GM18867 (cell line): ENCODE data around the gene NNMT.

Experiments
- ATAC-seq: cut with Tn5 transposase; IDR thresholded peaks from one replicate; pipeline ENCODE4 v1.9.1; 2021; ENCODE audit warnings: mild to moderate bottlenecking, moderate library complexity; ENCODE audit not compliant: unreplicated experiment

Gene NNMT

DNA sequence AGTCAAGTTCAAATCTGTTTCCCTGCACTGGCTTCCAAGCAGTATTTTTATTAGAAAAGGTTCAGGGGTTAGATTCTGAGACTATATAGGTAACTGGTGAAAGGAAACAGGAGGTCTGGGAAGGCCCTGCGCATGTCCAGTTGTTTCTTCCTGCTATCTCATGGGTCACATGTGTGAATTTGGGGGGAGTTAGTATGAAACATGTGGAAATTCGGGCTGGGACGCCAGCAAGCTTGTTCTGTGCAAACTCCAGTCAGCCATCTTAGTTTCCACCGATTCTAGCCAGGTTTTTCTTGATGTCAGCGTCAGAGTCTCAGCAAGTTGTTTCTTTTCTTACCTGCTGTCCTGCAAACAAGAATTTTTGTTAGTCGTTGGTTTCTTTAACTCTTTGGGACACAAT is 46.8 kb downstream of the NNMT start:
- ATAC-seq = no peak

- ATAC-seq = no peak
Measured at GRCh38 chr11:114343493-114343892, 47.3 kb downstream of the NNMT start.

- ATAC-seq = no peak
Measured at GRCh38 chr11:114344494-114344893, 48.3 kb downstream of the NNMT start.

DNA sequence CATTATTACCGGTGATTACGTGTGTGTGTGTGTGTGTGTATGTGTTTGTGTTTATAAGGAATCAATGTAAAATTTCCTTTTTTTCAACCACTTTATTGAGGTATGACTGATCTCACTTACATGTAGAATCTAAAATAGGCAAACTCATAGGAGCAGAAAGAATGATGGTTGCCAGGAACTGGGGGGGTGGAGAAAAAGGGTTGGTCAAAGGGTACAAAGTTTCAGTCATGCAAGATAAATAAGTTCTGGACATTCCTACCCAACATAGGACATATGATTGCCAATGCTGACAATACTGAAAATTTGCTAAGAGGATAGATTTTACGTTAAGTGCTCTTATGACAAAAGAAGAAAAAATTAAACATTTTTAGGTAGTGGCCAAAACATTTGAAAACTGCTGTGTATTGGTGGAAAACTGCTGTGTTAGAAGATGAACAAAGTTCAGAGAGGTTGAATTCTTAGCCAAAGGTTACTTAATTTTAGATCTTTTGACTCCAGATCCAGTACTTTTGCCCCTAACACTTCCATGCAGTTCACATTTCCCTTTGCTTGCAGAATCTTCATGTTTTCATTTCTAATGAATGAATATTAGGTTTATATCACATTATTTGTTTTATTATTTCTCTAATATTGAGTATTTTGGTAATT is 49.5 kb downstream of the NNMT start:
- no peak for ATAC-seq

GRCh38 chr11:114346709-114347141 is 50.5 kb downstream of the NNMT start:
- no peak for ATAC-seq

DNA sequence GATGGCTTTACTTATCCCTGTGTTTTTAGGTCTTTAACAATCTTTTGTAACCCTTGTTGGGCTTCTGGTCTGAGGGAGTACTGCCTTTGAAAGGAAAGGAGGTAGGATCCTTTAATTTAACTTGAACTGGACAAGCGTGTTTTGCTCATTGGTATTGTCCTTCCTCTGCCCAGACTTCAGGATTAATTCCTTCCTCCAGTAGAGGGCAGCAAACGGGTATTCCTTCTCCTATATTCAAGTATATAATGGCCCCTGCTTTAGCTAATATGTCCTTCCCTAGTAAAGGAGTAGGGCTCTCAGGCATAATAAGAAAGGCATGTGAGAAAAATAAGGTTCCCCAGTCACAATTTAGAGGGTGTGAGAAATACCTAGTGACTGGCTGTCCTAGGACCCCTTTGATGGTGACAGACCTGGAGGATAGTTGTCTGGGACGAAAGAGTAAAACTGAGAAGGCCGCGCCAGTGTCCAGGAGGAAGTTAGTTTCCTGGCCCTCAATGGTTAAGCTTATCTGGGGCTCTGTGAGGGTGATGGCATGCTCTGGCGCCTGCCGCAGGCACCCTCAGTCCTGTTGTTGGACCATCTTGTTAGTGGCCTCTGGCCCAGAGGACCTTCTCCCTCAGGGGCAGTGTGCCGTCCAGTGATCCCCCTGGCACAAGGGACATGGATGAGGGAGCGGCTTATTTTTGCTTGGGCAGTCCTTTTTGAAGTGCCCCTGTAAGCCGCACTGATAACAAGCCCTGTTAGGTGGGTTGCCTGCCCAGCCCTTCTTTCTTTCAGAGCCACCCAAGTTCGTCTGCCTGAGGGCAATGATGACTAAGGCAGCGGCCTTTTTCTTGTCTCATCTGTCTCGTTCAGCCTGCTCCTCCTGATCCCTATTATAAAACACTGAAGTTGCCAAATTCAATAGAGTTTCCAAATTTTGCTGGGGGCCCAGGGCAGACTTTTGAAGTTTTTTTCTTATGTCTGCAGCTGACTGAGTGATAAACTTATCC is 52.3 kb downstream of the NNMT start:
- ATAC-seq = no peak

- no peak for ATAC-seq
Measured at GRCh38 chr11:114350022-114350421, 53.8 kb downstream of the NNMT start.

DNA sequence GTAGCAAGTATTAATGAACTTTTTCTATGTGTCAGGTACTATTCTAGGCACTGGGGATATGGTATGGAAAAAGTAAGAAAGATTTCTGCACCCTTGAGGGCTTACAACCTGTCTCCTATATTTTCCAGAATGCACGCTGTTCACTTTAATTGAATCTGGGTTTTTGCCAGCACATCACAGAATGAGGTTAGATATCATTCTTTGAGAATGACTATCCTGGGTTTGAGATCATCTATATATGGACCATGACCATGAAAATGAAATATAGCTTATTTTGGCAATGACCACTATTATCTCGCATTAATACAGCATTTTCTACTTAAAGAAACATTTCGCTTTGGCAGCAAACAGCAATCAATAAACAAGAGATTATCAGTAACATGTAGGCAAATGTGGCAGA is 57.2 kb downstream of the NNMT start:
- ATAC-seq = no peak

- ATAC-seq = no peak
Measured at GRCh38 chr11:114354076-114354475, 57.9 kb downstream of the NNMT start.

GRCh38 chr11:114358716-114359115 is 62.5 kb downstream of the NNMT start:
- no peak for ATAC-seq

DNA sequence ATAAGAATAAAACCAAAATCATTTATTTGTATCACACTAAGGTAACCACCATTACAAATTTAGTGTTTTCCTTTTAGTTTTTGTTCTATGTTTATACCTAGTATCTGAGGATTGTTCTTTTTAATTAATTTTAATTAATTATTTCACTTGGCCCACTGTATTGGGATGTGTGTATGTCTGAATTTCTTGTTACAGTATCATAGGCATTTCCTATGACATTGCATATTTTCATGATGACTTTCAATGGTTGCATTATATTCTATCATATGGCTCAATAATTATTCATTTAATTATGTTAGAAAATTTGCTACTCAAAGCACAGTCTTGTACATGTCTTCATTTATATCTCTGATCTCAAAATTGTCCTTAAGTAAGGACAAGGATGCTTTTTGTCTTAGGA is 63.1 kb downstream of the NNMT start:
- ATAC-seq = no peak

DNA sequence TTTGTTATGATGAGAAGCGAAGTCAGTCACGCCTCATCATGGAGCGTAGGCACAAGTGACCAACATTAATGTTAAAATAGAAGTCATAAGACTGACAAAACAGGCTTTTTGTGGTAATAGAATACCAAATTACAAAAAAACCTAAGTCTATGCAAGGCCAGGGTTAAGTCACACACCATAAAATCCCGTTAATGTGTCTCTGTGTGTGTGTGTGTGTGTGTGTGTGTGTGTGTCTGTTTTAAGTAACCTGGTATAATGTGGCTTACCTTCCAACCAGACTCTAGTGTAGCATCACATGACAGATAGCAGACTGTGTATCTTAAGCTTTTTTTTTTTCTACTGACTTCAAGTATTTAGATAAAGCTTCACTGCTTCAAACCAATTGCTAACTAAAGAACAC is 66.1 kb downstream of the NNMT start:
- no peak for ATAC-seq

GRCh38 chr11:114362958-114363357 is 66.8 kb downstream of the NNMT start:
- no peak for ATAC-seq
